Measurements from ENCODE around the gene RSRC1.

RSRC1 gene

GRCh38 chr3:158420654-158421396, 310.9 kb downstream of the RSRC1 start:
- DNase-seq (ENCODE audit: low spot score): peak; percentile 25
- TF ChIP-seq, protein P1, sequence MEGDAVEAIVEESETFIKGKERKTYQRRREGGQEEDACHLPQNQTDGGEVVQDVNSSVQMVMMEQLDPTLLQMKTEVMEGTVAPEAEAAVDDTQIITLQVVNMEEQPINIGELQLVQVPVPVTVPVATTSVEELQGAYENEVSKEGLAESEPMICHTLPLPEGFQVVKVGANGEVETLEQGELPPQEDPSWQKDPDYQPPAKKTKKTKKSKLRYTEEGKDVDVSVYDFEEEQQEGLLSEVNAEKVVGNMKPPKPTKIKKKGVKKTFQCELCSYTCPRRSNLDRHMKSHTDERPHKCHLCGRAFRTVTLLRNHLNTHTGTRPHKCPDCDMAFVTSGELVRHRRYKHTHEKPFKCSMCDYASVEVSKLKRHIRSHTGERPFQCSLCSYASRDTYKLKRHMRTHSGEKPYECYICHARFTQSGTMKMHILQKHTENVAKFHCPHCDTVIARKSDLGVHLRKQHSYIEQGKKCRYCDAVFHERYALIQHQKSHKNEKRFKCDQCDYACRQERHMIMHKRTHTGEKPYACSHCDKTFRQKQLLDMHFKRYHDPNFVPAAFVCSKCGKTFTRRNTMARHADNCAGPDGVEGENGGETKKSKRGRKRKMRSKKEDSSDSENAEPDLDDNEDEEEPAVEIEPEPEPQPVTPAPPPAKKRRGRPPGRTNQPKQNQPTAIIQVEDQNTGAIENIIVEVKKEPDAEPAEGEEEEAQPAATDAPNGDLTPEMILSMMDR (IDR thresholded peaks at IDR 0.05; ENCODE audit: extremely low read depth, missing control alignments): no peak

DNA sequence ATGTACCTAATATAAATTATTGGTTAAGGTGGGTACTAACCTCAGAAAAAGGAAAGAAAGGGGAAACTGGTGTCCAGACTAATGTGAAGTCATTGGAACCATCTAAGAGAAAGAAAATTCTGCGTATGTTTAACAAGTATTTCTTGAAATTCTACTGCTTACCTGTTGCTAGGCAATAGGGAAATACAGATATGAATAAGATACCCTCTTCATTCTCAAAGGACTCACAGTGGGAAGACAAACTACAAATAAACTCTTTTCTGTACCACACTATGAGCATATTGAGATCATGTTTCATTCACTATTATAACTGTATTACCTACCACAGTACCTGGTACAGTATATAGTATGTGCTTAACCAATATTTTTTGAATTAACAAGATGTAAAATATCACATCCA, 320.6 kb downstream of the RSRC1 start:
- DNase-seq (ENCODE audit: low spot score): no peak

GRCh38 chr3:158430968-158431367, 321.1 kb downstream of the RSRC1 start:
- TF ChIP-seq, protein P1 (IDR thresholded peaks at IDR 0.05; ENCODE audit: extremely low read depth, missing control alignments): no peak
- no peak for DNase-seq (ENCODE audit: low spot score)

More for the DNA sequence above, 320.6 kb downstream of the RSRC1 start:
- TF ChIP-seq, protein P1 (IDR thresholded peaks at IDR 0.05; ENCODE audit: extremely low read depth, missing control alignments): no peak

DNA sequence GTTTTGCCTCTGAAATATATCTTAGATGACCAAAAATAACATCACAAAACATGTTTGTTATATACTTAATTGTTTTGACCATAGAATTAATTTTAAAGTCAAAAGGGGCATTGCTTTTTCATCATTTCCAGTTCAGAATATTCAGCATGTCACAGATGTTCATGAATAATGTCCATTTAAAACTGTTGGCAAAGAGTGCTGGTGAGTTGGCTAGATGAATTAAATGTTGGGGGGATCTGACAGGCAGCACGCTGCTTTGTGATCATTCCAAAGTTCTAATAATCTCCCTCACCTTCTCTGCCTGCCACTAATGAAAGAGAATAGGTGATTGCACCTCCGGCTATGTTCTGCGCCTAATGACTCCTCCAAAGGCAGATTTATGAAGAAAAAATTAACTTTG, 321.9 kb downstream of the RSRC1 start:
- TF ChIP-seq, protein P1 (IDR thresholded peaks at IDR 0.05; ENCODE audit: extremely low read depth, missing control alignments): no peak
- no peak for DNase-seq (ENCODE audit: low spot score)

DNA sequence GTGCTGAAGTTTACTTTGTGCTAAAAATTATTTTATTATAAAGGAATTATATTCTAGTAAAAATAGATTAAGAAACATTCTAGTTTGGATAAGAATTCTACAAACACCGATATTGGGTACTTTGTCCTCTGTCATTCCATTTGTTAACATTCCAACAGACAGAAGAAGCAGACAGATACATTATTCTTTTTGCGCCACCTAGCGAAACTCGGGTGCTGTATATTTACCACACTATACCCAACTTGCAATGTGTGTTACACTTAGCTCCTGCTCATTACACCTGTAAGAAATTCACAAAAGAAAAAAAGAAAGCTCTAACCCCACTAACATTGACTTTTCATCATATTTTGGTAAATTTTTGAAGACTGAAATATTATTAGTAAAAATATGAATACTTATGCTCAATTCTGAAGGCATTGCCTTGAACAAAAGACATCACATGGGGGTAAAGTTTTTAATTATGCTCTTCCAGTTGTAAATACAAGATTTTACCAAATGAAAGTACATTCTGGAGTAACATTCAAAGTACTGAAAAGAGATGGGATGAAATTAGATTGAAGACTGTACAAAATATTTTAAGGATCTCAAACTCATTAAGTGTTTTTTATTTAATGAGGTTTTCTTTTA, 324.6 kb downstream of the RSRC1 start:
- TF ChIP-seq, protein P1 (IDR thresholded peaks at IDR 0.05; ENCODE audit: extremely low read depth, missing control alignments): peak; percentile 41
- peak; percentile 17 for DNase-seq (ENCODE audit: low spot score)

- DNase-seq (ENCODE audit: low spot score): no peak
- TF ChIP-seq, protein P1 (IDR thresholded peaks at IDR 0.05; ENCODE audit: extremely low read depth, missing control alignments): no peak
Observed at GRCh38 chr3:158443632-158444031, 333.7 kb downstream of the RSRC1 start.

- DNase-seq (ENCODE audit: low spot score): no peak
- TF ChIP-seq, protein P1 (IDR thresholded peaks at IDR 0.05; ENCODE audit: extremely low read depth, missing control alignments): no peak
Observed at GRCh38 chr3:158447408-158447807, 337.5 kb downstream of the RSRC1 start.
